Suprapubic skin (tissue), 4 donors: ENCODE measurements around the gene HMG20A. TPM values are rescaled to one million over a fixed set of nuclear protein-coding genes. Genes with fewer than 3 reads are reported as not detected.

Experiments
- DNase-seq, 2 donors: peaks; one replicate each; pipeline ENCODE4 v3.0.0-alpha.2; 2019; ENCODE audit warnings: low spot score in 2 of 2
- H3K27ac ChIP-seq: fragments of 200-600 bp; sonication (generic); one replicate; pipeline ENCODE4 v1.5.1; 2019
- H3K27me3 ChIP-seq: fragments of 200-600 bp; sonication (generic); one replicate; pipeline ENCODE4 v1.5.1; 2019
- H3K36me3 ChIP-seq: fragments of 200-600 bp; sonication (generic); one replicate; pipeline ENCODE4 v1.5.1; 2019
- H3K4me1 ChIP-seq: fragments of 200-600 bp; sonication (generic); one replicate; pipeline ENCODE4 v1.5.1; 2019
- H3K4me3 ChIP-seq: fragments of 200-600 bp; sonication (generic); one replicate; pipeline ENCODE4 v1.5.1; 2019; ENCODE audit warnings: mild to moderate bottlenecking
- H3K9me3 ChIP-seq: fragments of 200-600 bp; sonication (generic); one replicate; pipeline ENCODE4 v1.5.1; 2019
- EP300 ChIP-seq: sonication (generic); formaldehyde crosslinking; IDR thresholded peaks from one replicate; pipeline ENCODE4 v1.6.1; 2017; ENCODE audit warnings: antibody characterized with exemption
- POLR2A ChIP-seq, 2 donors: fragments of 450-650 bp; IDR thresholded peaks; one replicate each; pipeline ENCODE4 v1.6.1; 2017; ENCODE audit warnings: antibody characterized with exemption in 2 of 2, mild to moderate bottlenecking in 2 of 2, moderate library complexity in 2 of 2
- POLR2AphosphoS5 ChIP-seq, 3 donors: sonication (generic); formaldehyde crosslinking; IDR thresholded peaks; one replicate each; pipeline ENCODE4 v1.6.1; 2017; ENCODE audit warnings: antibody characterized with exemption in 3 of 3
- WGBS: methylation state at CpG from one replicate; pipeline ENCODE4 v1.1.5; 2018; 5-methylcytosine and 5-hydroxymethylcytosine counted together
- total RNA-seq, 4 donors: library from RNA; depleted of rRNA; stranded (reverse); fragments of >200 nt; gene quantifications; one replicate each; pipeline ENCODE4 v1.1.0, GENCODE V29; 2016
- TF ChIP-seq, protein P1 (sequence below), 2 donors: fragments of 200-600 bp in 1 of 2; fragments of 450-650 bp in 1 of 2; sonication (generic) in 1 of 2; IDR thresholded peaks; one replicate each; pipeline ENCODE4 v1.5.1; 2016 to 2019; ENCODE audit warnings: antibody characterized with exemption in 2 of 2, mild to moderate bottlenecking in 1 of 2, moderate library complexity in 1 of 2

Gene HMG20A
- total RNA-seq, 4 donors from 2014 or later, result 21.3 to 35.6 (median 23.5) TPM

- Histone ChIP-seq H3K27ac (no peak overlapping the region), H3K9me3 (no peaks in the 10 kb centered on the region), H3K36me3 (no peaks in the 10 kb centered on the region), H3K4me3 (no peak overlapping the region), H3K27me3 (no peaks in the 10 kb centered on the region), H3K4me1 (peaks cover 22% of the 10 kb centered on the region)
- DNase-seq, result no peak
- TF ChIP-seq, protein P1, sequence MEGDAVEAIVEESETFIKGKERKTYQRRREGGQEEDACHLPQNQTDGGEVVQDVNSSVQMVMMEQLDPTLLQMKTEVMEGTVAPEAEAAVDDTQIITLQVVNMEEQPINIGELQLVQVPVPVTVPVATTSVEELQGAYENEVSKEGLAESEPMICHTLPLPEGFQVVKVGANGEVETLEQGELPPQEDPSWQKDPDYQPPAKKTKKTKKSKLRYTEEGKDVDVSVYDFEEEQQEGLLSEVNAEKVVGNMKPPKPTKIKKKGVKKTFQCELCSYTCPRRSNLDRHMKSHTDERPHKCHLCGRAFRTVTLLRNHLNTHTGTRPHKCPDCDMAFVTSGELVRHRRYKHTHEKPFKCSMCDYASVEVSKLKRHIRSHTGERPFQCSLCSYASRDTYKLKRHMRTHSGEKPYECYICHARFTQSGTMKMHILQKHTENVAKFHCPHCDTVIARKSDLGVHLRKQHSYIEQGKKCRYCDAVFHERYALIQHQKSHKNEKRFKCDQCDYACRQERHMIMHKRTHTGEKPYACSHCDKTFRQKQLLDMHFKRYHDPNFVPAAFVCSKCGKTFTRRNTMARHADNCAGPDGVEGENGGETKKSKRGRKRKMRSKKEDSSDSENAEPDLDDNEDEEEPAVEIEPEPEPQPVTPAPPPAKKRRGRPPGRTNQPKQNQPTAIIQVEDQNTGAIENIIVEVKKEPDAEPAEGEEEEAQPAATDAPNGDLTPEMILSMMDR (IDR thresholded peaks at IDR 0.05), result no peak
- WGBS, result 95% methylated on average over 17 of the region's 26 CpGs
These were observed 110.7 kb downstream of the HMG20A start for GRCh38 chr15:77531191-77532000.

DNA sequence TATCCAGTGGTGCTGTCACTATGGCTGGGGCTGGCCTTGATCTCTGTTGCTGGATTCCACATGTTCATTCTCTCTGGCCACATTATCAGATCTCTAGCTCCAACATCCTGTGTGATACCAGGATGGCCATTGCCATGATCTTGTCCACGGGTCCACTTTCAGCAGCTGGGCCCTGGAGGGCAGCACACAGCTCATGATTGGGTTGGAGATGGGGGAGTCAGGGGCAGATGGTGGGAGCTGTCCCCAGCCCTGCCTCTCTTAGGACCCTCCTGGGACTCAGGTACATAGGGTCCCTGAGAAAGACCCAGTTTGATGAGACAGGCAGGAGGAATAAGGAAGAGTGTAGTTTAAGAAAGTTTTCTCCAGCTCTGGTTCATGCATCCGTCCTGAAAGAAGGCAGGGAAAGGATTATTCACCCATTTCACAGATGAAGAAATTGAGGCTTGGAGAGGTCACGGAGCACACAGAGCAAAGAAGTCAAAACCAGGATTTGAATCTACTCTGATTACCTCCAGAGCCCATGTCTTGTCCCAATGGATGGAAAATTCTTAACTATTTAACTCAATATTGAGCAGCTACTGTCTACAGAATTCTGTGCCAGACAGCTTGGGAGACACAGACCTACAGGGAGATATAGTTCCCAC is 111.5 kb downstream of the HMG20A start:
- no peak for DNase-seq
- Histone ChIP-seq H3K9me3 (no peaks in the 10 kb centered on the region), H3K4me3 (no peak overlapping the region), H3K27me3 (no peaks in the 10 kb centered on the region), H3K27ac (no peak overlapping the region), H3K36me3 (no peaks in the 10 kb centered on the region), H3K4me1 (peaks cover 18% of the 10 kb centered on the region)
- 89% methylated on average over 3 of the region's 3 CpGs for WGBS
- TF ChIP-seq, protein P1 (IDR thresholded peaks at IDR 0.05), result no peak

DNA sequence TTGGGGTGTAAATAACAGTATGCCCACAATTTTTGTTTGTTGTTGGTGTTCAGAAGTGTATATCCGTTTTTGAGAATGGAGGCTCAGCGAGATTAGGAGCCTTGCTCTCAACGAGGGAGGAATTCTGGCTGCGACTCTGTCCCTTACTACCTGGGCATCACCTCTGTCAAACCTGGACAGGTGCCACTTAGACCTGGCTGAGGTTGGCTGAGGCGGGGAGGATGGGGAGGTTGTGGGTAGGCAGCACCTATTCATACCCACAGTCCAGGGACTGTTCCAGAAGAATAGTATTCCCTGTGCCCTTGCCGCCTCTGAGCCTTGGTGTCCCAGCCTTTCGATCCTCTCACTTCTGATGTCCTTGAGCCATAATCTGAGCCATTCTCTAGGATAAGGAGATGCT is 112.2 kb downstream of the HMG20A start:
- Histone ChIP-seq H3K27me3 (no peaks in the 10 kb centered on the region), H3K27ac (no peak overlapping the region), H3K9me3 (no peaks in the 10 kb centered on the region), H3K36me3 (no peaks in the 10 kb centered on the region), H3K4me1 (peaks cover 15% of the 10 kb centered on the region), H3K4me3 (no peak overlapping the region)
- TF ChIP-seq POLR2A (IDR thresholded peaks at IDR 0.05) (no peak), EP300 (no peak), POLR2AphosphoS5 (IDR thresholded peaks at IDR 0.05) (no peak)
- TF ChIP-seq, protein P1 (IDR thresholded peaks at IDR 0.05), result no peak
- 92% methylated on average over 7 of the region's 7 CpGs for WGBS
- no peak for DNase-seq

DNA sequence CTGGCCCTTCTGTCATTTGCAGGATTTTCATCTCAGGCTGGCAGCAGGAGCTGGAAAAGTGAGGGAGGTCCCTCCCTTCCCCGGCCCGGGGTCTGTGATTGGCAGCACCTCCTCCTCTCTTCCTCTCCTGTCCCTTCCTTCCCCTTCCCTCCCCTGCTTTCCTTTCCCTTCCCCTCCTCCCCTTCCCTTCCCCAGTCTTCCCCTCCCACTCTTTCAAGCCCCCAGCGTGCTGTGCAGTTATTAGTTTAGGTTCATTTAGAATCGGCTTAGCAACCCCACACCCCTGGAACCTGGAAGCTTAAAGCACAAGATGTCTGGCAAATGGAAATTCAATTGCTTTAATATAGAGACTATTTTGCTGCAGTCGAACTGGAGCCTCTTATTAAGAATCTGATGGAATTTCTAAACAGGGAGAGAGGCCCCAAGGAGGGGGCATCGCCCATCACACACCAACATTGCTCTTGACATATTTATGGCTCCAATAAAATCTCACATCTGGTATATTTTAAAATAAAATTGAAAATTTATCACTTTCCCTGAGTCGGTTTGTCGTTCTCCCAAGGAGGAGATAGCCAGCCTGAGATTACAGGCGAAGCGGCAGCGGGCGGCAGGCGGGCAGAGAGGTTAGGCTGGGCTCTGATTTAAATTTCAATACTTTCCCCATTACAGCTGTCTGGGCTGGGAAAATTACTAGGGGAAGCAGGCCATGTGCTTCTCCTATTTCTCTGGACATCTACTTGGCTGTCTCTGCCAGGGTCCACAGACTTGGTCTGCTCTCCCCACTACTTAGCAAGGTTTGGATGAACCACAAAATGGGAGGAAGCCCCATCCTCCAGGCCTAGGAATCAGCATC is 113.1 kb downstream of the HMG20A start:
- TF ChIP-seq, protein P1 (IDR thresholded peaks at IDR 0.05), result no peak
- TF ChIP-seq POLR2AphosphoS5 (IDR thresholded peaks at IDR 0.05) (no peak), POLR2A (IDR thresholded peaks at IDR 0.05) (no peak), EP300 (no peak)
- no peaks in the 10 kb centered on the region for H3K36me3 ChIP-seq
- no peaks in the 10 kb centered on the region for H3K9me3 ChIP-seq
- peaks cover 12% of the 10 kb centered on the region for H3K4me1 ChIP-seq
- 63% methylated on average over 13 of the region's 13 CpGs for WGBS
- no peak for DNase-seq
- no peak overlapping the region for H3K4me3 ChIP-seq
- no peak overlapping the region for H3K27ac ChIP-seq
- H3K27me3 ChIP-seq, result no peaks in the 10 kb centered on the region

Other genes with a start within 250 kb of the HMG20A start
- gene PEAK1, start 784 bp upstream of the HMG20A start, total RNA-seq, result 10 to 100 TPM; 14.5 to 31.1 (median 25.9) TPM
- gene LINGO1, start 212.0 kb downstream of the HMG20A start, total RNA-seq, result 10 to 100 TPM in 1 of 4 donors, 1 to 10 TPM in 3; 2.7 to 12.5 (median 4.9) TPM